Smooth muscle cell of the brain vasculature (primary cell): ENCODE data around the gene GALP.
"Not testable (repeated sequence)": the region's sequence is repeated elsewhere in the genome, so short reads cannot be mapped to it uniquely, and the experiment has no call there.

Experiments used
- DNase-seq: peaks from one replicate; pipeline ENCODE4 v3.0.0-alpha.2; 2012; ENCODE audit warnings: low read depth, low spot score

The GALP gene

DNA sequence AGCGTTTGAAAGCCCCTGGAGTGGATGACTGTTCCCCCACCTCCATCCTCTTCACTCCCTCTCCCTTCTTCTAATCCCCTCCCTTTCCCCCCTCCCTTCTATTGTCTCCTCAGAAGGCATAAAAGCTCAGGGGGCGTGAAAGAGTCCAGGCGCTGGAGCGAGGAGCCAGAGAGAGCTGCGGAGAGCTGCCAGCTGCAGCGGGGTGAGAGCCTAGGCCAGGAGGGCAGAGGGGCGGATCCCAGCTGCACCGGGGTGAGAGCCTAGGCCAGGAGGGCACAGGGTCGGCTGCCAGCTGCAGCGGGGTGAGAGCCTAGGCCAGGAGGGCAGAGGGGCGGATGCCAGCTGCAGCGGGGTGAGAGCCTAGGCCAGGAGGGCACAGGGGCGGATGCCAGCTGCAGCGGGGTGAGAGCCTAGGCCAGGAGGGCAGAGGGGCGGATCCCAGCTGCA is at the start of gene GALP:
Gene GALP, plus strand, starts transcription at position 148 of the 447 bp plus-strand sequence. CDS start 1,101 bp downstream, outside the sequence.
- DNase-seq = not testable (repeated sequence)

- no peak for DNase-seq
These were observed 48.6 kb upstream of the GALP start for GRCh38 chr19:56126983-56127780.

DNA sequence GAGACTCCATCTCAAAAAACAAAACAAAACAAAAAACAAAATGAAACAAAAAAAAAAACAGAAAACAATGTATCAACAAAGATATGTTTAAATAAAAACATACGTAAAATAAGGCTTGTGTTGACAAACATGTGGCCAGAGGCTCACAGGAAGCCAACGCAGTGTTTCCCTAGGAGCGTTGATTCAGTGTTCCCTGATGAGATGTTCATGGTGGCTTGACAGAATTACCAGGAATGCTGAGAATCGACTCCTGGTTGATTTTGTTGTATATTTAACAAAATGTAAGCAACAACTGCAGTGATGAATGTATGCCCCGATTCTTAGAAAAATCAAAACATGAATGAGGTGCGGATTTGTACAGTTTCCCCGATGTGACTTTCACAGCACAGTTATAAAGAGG is 45.8 kb upstream of the GALP start:
- no peak for DNase-seq

GRCh38 chr19:56131651-56132050 is 44.2 kb upstream of the GALP start:
- no peak for DNase-seq

- DNase-seq = no peak
These were observed 43.4 kb upstream of the GALP start for GRCh38 chr19:56132316-56132822.

GRCh38 chr19:56133858-56134653 is 41.8 kb upstream of the GALP start:
- DNase-seq = no peak

DNA sequence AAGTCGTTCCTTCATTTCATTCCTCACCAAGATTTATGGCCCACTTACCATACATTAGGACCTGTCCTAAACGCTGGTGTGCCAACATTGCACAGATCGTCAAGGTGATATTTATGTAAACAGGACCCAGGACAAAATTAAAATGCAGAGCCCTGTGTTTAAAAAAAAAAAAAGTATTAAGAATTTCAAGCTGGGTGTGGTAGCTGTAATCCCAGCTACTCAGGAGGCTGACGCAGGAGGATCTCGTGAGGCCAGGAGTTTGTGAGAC is 41.2 kb upstream of the GALP start:
- DNase-seq = no peak

DNA sequence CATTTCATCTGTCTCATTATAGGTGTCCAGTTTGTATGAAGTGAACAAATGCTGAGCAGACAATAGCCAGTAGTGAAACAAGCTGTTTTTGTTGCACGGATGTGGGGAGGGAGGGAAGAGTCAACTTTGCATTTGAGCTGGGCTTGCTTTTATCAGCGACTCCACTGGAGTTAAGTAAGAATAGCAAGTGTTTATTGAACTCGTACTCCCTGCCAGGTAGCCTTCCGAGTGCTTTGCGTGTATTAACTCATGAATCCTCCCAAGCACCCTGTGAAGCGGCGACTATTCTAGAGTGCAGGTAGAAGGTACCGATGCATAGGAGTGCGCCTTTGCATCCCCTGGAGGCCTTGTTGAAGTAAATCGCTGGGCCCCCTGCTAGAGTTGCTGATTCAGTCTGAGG is 39.4 kb upstream of the GALP start:
- DNase-seq = no peak

- DNase-seq = no peak
These were observed 38.4 kb upstream of the GALP start for GRCh38 chr19:56137405-56137804.

GRCh38 chr19:56138069-56138468 is 37.7 kb upstream of the GALP start:
- DNase-seq = no peak

GRCh38 chr19:56139847-56140582 is 35.8 kb upstream of the GALP start:
- no peak for DNase-seq

DNA sequence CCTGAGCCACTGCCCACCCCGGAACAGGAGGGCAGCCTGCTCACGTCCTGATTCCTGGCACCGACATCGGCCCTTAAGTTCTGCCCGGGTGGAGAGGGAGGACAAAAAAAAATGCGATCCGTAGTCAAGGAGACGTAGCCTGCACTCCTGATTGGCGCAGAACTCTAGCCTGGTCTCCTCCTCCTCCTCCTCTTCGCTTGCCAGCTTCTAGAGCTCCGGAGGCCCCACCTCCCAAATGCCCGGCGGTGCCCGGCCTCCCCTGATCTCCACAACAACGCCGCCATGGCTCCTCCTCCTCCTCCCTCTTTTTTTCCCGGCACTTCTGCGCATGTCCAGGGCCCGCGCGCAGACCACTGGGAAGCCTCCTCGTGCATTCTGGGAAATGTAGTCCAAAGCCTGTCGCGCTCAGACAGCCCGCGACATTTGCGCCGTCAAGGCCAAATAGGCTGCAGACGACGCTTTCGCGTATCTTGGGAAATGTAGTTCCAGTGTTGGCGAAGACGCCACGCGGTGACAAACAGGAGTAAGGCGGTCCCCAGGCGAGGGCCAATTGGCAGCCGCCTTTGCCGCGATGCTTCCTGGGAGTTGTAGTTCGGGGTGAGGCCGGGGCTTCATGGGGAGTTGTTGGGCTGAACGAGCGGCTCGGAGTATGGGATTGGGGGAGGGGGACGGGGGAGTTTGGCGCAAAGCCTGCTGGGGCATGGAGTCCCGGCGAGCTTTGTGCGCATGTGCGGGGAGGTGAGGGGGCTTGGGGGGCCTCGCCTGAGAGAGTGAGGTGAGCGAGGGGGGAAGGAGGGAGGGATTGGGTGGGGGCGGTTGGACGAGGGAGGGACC is 35.0 kb upstream of the GALP start, which contains the start of gene ZNF444:
Gene ZNF444, plus strand, starts transcription at position 705 of the 834 bp plus-strand sequence. CDS start 5,625 bp downstream, outside the sequence.
- peak; percentile 99 for DNase-seq

DNA sequence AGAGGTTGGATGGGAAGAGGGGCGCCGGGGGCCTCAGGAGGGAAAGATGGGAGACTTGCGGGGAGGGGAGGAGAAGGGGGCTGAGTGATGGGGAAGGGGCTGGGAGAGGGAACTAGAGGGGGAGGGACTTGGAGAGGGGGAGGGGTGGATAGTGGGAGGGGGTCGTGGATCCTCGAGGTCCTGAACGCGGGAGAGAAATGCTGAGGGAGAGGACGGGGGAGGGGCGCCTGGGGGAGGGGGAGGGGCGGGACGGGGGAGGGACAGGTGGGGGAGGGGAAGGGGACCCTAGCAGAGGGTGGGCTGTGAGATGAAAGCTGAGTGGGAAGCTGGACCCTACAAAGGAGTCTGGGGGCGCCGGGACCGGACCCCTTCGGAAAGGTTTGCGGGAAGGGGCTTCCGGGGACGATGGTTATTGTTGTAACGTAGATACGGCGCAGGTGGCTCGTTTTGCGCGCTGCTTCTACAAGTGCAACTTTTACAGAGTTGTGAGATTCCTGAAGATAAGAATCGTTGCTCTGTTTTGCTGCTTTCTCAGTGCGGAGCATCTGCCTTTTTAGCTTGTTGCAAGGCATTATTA is 34.3 kb upstream of the GALP start:
- DNase-seq = no peak

GRCh38 chr19:56142087-56142787 is 33.6 kb upstream of the GALP start:
- DNase-seq = no peak

DNA sequence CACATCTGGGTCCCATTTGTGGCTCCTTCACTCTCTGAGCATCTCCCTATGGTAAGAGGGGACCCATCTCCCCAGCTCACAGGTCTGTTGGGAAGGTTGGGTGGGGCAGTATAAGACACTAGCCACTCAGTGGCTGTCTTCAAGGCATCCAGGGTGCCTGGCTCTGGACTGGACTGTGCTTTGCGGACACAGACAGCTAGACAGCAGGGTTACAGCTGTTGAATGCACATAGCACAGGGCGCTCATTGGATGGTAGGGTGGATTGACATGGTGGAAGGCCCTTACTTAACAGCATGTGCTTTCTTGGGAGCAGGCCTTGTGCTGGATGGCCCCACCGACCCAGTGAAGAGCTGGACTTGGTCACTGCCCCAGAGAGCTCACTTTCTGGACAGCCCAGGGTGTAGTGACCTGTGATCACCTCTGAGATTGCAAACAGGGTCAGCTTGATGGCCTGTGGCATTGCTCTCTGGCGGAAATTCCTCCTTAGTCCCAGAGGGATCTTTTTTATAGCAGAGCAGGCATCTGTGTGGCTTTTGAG is 32.8 kb upstream of the GALP start:
- DNase-seq = no peak

GRCh38 chr19:56144376-56144775 is 31.4 kb upstream of the GALP start:
- no peak for DNase-seq

DNA sequence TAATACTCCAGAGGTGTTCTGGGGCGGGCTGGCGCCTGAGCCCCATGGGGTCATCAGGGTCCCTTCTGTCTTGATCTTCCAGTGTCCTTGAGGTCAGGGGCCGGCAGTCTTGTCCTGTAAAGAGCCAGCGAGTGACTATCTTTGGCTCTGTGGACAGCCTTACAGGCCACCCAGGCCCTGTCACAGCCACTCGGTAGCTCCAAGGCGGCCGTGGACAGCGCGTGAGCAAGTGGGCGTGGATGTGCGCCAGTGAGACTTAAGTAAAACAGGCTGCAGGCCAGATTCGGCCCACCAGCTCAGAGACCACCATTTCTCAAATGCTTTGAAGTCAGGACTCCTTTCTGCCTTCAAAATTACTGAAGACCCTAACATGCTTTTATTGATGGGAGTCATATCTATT is 31.0 kb upstream of the GALP start:
- no peak for DNase-seq

GRCh38 chr19:56145698-56146097 is 30.1 kb upstream of the GALP start:
- DNase-seq = no peak

DNA sequence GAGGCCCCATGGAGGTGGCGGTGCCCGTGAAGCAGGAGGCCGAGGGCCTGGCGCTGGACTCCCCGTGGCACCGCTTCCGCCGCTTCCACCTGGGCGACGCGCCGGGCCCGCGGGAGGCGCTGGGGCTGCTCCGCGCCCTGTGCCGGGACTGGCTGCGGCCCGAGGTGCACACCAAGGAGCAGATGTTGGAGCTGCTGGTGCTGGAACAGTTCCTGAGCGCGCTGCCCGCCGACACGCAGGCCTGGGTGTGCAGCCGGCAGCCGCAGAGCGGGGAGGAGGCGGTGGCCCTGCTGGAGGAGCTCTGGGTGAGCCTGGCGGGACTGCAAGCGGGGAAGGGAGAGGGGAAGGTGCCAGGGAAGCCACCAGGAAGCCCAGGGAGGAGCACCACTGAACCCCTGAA is 28.9 kb upstream of the GALP start:
- DNase-seq = no peak

DNA sequence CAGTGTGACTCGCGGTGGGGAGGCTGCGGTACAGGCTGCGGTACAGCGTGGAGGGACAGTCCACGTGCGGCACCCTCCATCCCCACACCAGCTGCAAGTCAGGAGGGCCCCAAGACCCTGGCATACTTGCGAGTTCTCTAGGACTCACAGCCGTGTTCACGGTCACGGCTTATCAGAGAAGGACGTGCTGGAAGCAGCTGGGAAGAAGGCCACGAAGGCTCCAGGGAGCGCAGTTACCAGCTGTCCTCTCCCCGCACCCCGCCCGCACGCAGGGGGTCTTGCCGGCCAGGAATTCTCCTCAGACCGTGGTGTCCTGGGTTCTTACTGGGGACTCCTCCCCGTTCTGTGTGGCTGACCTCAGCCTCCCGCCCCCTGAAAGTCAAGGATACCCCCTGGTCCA is 28.5 kb upstream of the GALP start:
- no peak for DNase-seq
